Hepatocyte (in vitro differentiated cells): ENCODE measurements around the gene ST8SIA1.

ENCODE experiments used
- EZH2 ChIP-seq: fragments of 200-600 bp; sonication (generic); IDR thresholded peaks from 2 replicates; pipeline ENCODE4 v1.6.1; 2016; ENCODE audit warnings: antibody characterized with exemption, mild to moderate bottlenecking, borderline replicate concordance
- TF ChIP-seq, protein P1 (sequence below): fragments of 200-600 bp; sonication (generic); IDR thresholded peaks from 2 replicates; pipeline ENCODE4 v1.5.1; 2016; ENCODE audit warnings: antibody characterized with exemption, mild to moderate bottlenecking; ENCODE audit not compliant: poor library complexity

DNA sequence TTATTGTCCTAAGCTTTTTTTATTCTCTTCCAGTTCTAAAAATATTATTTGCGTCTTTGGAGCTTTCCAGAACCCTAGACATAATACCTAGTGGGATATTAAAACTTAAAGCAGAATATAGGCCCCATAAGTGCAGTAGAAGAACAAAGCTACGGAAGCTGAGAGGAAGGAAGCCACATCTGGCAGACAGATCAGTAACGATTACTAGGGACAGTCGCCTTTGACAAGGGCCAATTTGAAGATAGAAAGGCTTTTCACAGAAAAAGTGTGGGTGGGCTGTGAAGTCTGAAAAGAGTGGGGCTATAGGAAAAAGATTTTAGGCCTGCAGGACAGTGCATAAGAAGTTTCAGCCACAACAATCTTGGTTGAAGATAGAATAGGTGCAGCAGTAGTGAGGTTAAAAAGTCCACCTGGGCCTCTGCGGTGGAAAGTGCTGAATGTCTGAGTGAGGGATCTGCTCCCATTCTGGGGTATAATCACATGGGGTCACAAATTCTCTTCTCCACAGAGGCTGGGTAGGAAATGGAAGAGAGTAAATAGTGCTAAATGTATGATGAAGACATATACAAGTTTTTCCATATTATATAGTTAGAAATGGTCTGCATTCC lies 174.0 kb downstream of the ST8SIA1 start:
- TF ChIP-seq EZH2: no peak
- TF ChIP-seq, protein P1, sequence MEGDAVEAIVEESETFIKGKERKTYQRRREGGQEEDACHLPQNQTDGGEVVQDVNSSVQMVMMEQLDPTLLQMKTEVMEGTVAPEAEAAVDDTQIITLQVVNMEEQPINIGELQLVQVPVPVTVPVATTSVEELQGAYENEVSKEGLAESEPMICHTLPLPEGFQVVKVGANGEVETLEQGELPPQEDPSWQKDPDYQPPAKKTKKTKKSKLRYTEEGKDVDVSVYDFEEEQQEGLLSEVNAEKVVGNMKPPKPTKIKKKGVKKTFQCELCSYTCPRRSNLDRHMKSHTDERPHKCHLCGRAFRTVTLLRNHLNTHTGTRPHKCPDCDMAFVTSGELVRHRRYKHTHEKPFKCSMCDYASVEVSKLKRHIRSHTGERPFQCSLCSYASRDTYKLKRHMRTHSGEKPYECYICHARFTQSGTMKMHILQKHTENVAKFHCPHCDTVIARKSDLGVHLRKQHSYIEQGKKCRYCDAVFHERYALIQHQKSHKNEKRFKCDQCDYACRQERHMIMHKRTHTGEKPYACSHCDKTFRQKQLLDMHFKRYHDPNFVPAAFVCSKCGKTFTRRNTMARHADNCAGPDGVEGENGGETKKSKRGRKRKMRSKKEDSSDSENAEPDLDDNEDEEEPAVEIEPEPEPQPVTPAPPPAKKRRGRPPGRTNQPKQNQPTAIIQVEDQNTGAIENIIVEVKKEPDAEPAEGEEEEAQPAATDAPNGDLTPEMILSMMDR: no peak
